H1 (cell line): Measurements from ENCODE around the gene PTPN7. TPM values are rescaled to one million over a fixed set of nuclear protein-coding genes. Genes with fewer than 3 reads are reported as not detected.

ENCODE experiments used
- CTCF ChIA-PET: fragments of 300-600 bp; sonication (Branson Sonifier 250); formaldehyde crosslinking; loops from one replicate; lab custom pipeline; 2021; ENCODE audit not compliant: partially characterized antibody; lab: Charles Lee
- POLR2A ChIA-PET: fragments of 300-600 bp; sonication (Branson Sonifier 250); formaldehyde crosslinking; loops from one replicate; lab custom pipeline; 2021; ENCODE audit warnings: inconsistent platforms; ENCODE audit not compliant: partially characterized antibody; lab: Charles Lee
- DNase-seq, 2 experiments: peaks; one replicate each; pipeline versions ENCODE4 v3.0.0 to v3.0.0-alpha.2; 2010 to 2022; ENCODE audit warnings: low spot score in 2 of 2, low read depth in 1 of 2, mixed read lengths in 1 of 2
- FAIRE-seq: peaks from 2 replicates; lab custom pipeline; 2011; peaks lifted over from hg19 to GRCh38; lab: Jason Lieb, UNC
- H2AFZ ChIP-seq: 2 replicates; pipeline ENCODE4 v1.8.1; 2012; ENCODE audit warnings: low read length, inconsistent platforms
- H2AK5ac ChIP-seq: 2 replicates; pipeline ENCODE4 v1.6.1; 2013; ENCODE audit warnings: low read depth, low read length
- H2BK120ac ChIP-seq: replicated peaks from 2 replicates; pipeline ENCODE3; 2013; ENCODE audit warnings: low read depth, low read length, inconsistent platforms
- H2BK12ac ChIP-seq: 2 replicates; pipeline ENCODE4 v1.6.1; 2013; ENCODE audit warnings: low read depth, low read length
- H2BK15ac ChIP-seq: 2 replicates; pipeline ENCODE4 v1.6.1; 2013; ENCODE audit warnings: low read length
- H2BK20ac ChIP-seq: 2 replicates; pipeline ENCODE4 v1.6.1; 2013; ENCODE audit warnings: low read length
- H2BK5ac ChIP-seq: 2 replicates; pipeline ENCODE4 v1.6.1; 2013; ENCODE audit warnings: low read depth, low read length
- H3K14ac ChIP-seq: 2 replicates; pipeline ENCODE4 v1.6.1; 2013; ENCODE audit warnings: inconsistent platforms; ENCODE audit not compliant: insufficient read length
- H3K18ac ChIP-seq: 2 replicates; pipeline ENCODE4 v1.6.1; 2013; ENCODE audit warnings: low read length; ENCODE audit errors: extremely low read depth
- H3K23ac ChIP-seq: 2 replicates; pipeline ENCODE4 v1.6.1; 2013; ENCODE audit warnings: inconsistent platforms; ENCODE audit not compliant: insufficient read length
- H3K23me2 ChIP-seq: 2 replicates; pipeline ENCODE4 v1.6.1; 2013; ENCODE audit warnings: low read depth, low read length
- H3K27ac ChIP-seq: 2 replicates; pipeline ENCODE4 v1.6.1; 2011; ENCODE audit warnings: low read depth, low read length, inconsistent platforms
- H3K27me3 ChIP-seq, 4 experiments: replicated peaks in 1 of 4; 1 replicate in 1 of 4; 2 replicates in 3 of 4; pipeline versions ENCODE4 v1.6.1 to v1.8.1; 2011 to 2013; ENCODE audit warnings: low read length in 3 of 4, mild to moderate bottlenecking in 3 of 4, inconsistent platforms in 2 of 4, mixed read lengths in 2 of 4, moderate library complexity in 1 of 4; ENCODE audit not compliant: control insufficient read depth in 3 of 4, insufficient read depth in 3 of 4; ENCODE audit errors: extremely low read depth in 1 of 4
- H3K36me3 ChIP-seq, 4 experiments: 2 replicates each; pipeline versions ENCODE4 v1.6.1 to v1.8.1; 2011 to 2013; ENCODE audit warnings: mild to moderate bottlenecking in 4 of 4, low read length in 3 of 4, moderate library complexity in 2 of 4, control low read depth in 1 of 4, inconsistent platforms in 1 of 4; ENCODE audit not compliant: insufficient read depth in 4 of 4, control insufficient read depth in 2 of 4
- H3K4ac ChIP-seq: replicated peaks from 2 replicates; pipeline ENCODE3; 2013; ENCODE audit warnings: low read length, low read depth, mixed read lengths, inconsistent platforms; ENCODE audit not compliant: insufficient read length
- H3K4me1 ChIP-seq, 4 experiments: replicated peaks in 1 of 4; 1 replicate in 1 of 4; 2 replicates in 3 of 4; pipeline versions ENCODE4 v1.6.1 to v1.8.1; 2011 to 2013; ENCODE audit warnings: low read length in 3 of 4, inconsistent platforms in 2 of 4, mixed read lengths in 1 of 4; ENCODE audit not compliant: insufficient read depth in 4 of 4, control insufficient read depth in 3 of 4
- H3K4me2 ChIP-seq, 2 experiments: 2 replicates each; pipeline versions ENCODE4 v1.6.1 to v1.8.1; 2011 to 2013; ENCODE audit warnings: low read depth in 2 of 2, low read length in 2 of 2, control low read depth in 1 of 2, inconsistent platforms in 1 of 2, mild to moderate bottlenecking in 1 of 2; ENCODE audit not compliant: insufficient read depth in 1 of 2
- H3K4me3 ChIP-seq, 4 experiments: fragments of 200-600, 300-600 bp in 1 of 4; sonication (generic), shearing (Covaris generic), sonication (Bioruptor Twin) in 1 of 4; 2 replicates each; pipeline versions ENCODE4 v1.5.1 to v1.8.1; 2011 to 2016; ENCODE audit warnings: low read length in 4 of 4, low read depth in 3 of 4, control low read depth in 2 of 4, inconsistent platforms in 2 of 4, mild to moderate bottlenecking in 2 of 4, mixed read lengths in 1 of 4, moderate library complexity in 1 of 4; ENCODE audit not compliant: insufficient read depth in 2 of 4; ENCODE audit errors: extremely low read depth in 1 of 4
- H3K56ac ChIP-seq: replicated peaks from 2 replicates; pipeline ENCODE3; 2013; ENCODE audit warnings: low read depth, mild to moderate bottlenecking, mixed read lengths, low read length, inconsistent platforms; ENCODE audit not compliant: insufficient read length
- H3K79me1 ChIP-seq: 2 replicates; pipeline ENCODE4 v1.6.1; 2013; ENCODE audit warnings: low read depth, low read length, control low read depth
- H3K79me2 ChIP-seq, 2 experiments: 2 replicates each; pipeline versions ENCODE4 v1.6.1 to v1.8.1; 2012 to 2013; ENCODE audit warnings: low read length in 2 of 2, mild to moderate bottlenecking in 2 of 2, inconsistent platforms in 1 of 2; ENCODE audit not compliant: insufficient read depth in 2 of 2, control insufficient read depth in 1 of 2
- H3K9ac ChIP-seq, 4 experiments: replicated peaks in 1 of 4; 1 replicate in 1 of 4; 2 replicates in 3 of 4; pipeline versions ENCODE4 v1.6.1 to v1.8.1; 2011 to 2013; ENCODE audit warnings: low read depth in 3 of 4, low read length in 3 of 4, control low read depth in 2 of 4, mild to moderate bottlenecking in 2 of 4, moderate library complexity in 2 of 4, inconsistent platforms in 1 of 4; ENCODE audit errors: extremely low read depth in 1 of 4
- H3K9me3 ChIP-seq, 2 experiments: 2 replicates each; pipeline versions ENCODE4 v1.6.1 to v1.8.1; 2012 to 2013; ENCODE audit warnings: mild to moderate bottlenecking in 2 of 2, moderate library complexity in 2 of 2, control low read depth in 1 of 2, inconsistent platforms in 1 of 2, low read depth in 1 of 2, low read length in 1 of 2, mixed read lengths in 1 of 2; ENCODE audit not compliant: insufficient read depth in 2 of 2
- H4K20me1 ChIP-seq, 2 experiments: replicated peaks in 1 of 2; 2 replicates each; pipeline versions ENCODE3 to v1.8.1; 2011 to 2013; ENCODE audit warnings: inconsistent platforms in 2 of 2, low read length in 2 of 2, mild to moderate bottlenecking in 1 of 2; ENCODE audit not compliant: insufficient read depth in 2 of 2, control insufficient read depth in 1 of 2
- H4K5ac ChIP-seq: 2 replicates; pipeline ENCODE4 v1.6.1; 2013; ENCODE audit warnings: low read length, low read depth, mixed read lengths, inconsistent platforms; ENCODE audit not compliant: insufficient read length
- H4K8ac ChIP-seq: 2 replicates; pipeline ENCODE4 v1.8.0; 2013; ENCODE audit warnings: mild to moderate bottlenecking, moderate library complexity, low read length, inconsistent platforms; ENCODE audit not compliant: insufficient read depth; ENCODE audit errors: extremely low read depth
- H4K91ac ChIP-seq: replicated peaks from 2 replicates; pipeline ENCODE3; 2013; ENCODE audit warnings: low read length, mixed read lengths, inconsistent platforms; ENCODE audit not compliant: insufficient read length
- NRF1 ChIP-seq: IDR thresholded peaks from 2 replicates; pipeline ENCODE4 v1.6.1; 2011; ENCODE audit warnings: mild to moderate bottlenecking, low read depth, low read length, improper control_type of control experiment
- WGBS, 2 experiments: shearing (Covaris generic) in 1 of 2; methylation state at CpG; one replicate each; pipeline versions ENCODE4 v1.1.6 to v1.1.7; 2013 to 2015; ENCODE audit warnings: low lambda C conversion rate in 2 of 2, mixed read lengths in 2 of 2, inconsistent platforms in 1 of 2, low coverage in 1 of 2, missing lambda C conversion rate in 1 of 2; ENCODE audit not compliant: insufficient replicate concordance in 2 of 2, insufficient coverage in 1 of 2, insufficient read length in 1 of 2; ENCODE audit errors: extremely low coverage in 1 of 2, missing lambda C conversion rate in 1 of 2; 5-methylcytosine and 5-hydroxymethylcytosine counted together
- polyA plus RNA-seq, 7 experiments: library from polyadenylated mRNA; depleted of rRNA in 3 of 7; stranded (reverse) in 5 of 7; unstranded in 2 of 7; fragments of >200 nt in 5 of 7; fragments of 200-250 nt in 2 of 7; gene quantifications; 1 replicate in 5 of 7; 2 replicates in 1 of 7; 4 replicates in 1 of 7; pipeline versions ENCODE4 v1.2.1 to v1.2.3, GENCODE V29; 2011 to 2013; ENCODE audit warnings: missing spikeins in 2 of 7, mixed read lengths in 2 of 7
- total RNA-seq: library from RNA; stranded (reverse); fragmentation: NEBNext Ultra II Directional; extraction: Animal tissue kit (Norgen Biotek cat#: 25700); gene quantifications from 2 replicates; pipeline ENCODE4 v1.2.1, GENCODE V29; 2021

PTPN7 gene
- total and polyA plus RNA-seq, 2 of the 8 experiments (the other 6 are each of a cell fraction or from before 2014, with no cell fraction given): 0.20 TPM; not detected in 1

DNA sequence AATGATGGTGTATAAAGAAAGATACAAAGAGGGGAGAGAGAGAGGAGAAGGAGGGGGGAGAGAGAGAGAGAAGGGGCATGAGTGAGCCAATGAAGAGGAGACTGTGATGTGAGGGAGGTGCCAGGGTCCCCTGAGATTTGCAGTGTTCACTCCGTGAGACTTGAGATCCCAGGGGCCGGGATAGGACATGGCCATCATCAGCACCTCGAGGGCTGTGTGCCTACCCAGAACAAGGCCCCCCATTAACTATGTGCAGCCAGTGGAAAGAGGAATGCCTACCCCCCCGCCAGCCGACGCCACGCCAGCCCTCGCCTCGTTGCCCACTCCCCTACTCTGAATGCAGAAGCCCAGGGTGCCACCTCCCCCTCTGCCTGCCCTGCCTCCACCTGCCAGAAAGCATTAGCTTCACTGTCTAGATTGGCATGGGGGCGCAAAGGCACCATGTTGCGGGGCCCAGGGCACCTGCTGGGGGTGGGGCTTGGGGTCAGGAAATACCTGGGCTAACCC is 48.0 kb upstream of the PTPN7 start:
- no peak for DNase-seq
- Histone ChIP-seq H4K5ac (no peak overlapping the region), H3K36me3 (no peaks in the 10 kb centered on the region), H2BK12ac (no peak overlapping the region), H2BK20ac (no peak overlapping the region), H3K18ac (no peak overlapping the region), H3K4me2 (no peak overlapping the region), H2BK120ac (no peak overlapping the region), H3K23me2 (peaks cover 18% of the 10 kb centered on the region; the same call in 1 of the 2 replicates), H3K9ac (no peak overlapping the region), H4K91ac (no peak overlapping the region), H3K79me1 (no peaks in the 10 kb centered on the region; the same call in 1 of the 2 replicates), H3K27ac (no peak overlapping the region), H3K56ac (no peak overlapping the region), H3K27me3 (peaks cover 0 to 2% (median 0%) of the 10 kb centered on the region in 4 experiments; a peak in 1 of 7 replicates), H4K8ac (no peak overlapping the region; the same call in 1 of the 2 replicates), H2AFZ (no peak overlapping the region), H3K23ac (no peak overlapping the region), H3K79me2 (no peaks in the 10 kb centered on the region), H3K14ac (no peak overlapping the region), H4K20me1 (peaks cover 0 to 3% of the 10 kb centered on the region in 2 experiments), H3K4ac (no peak overlapping the region), H2BK5ac (no peak overlapping the region), H3K4me1 (peaks cover 0 to 2% (median 0%) of the 10 kb centered on the region in 4 experiments; a peak in 2 of 7 replicates), H3K9me3 (no peaks in the 10 kb centered on the region), H2BK15ac (no peak overlapping the region), H3K4me3 (no peak overlapping the region), H2AK5ac (no peak overlapping the region)
- CTCF ChIA-PET: interaction anchor here (1.1 to 14.5 kb wide), 7 partner anchors 14 to 120 kb away, joined by 3 to 249 read pairs (median 36); partner anchors contain the start of gene LGR6
- no peak for FAIRE-seq
- 78% methylated on average over 5 of the region's 11 CpGs; no CpG with 5 or more reads in 1 of the 2 experiments for WGBS, 2 experiments
- POLR2A ChIA-PET: no interaction called here
- no peak for TF ChIP-seq NRF1
